CD4-positive, CD25-positive, alpha-beta regulatory T cell (primary cell): Measurements from ENCODE around the gene IL32. TPM values are rescaled to one million over a fixed set of nuclear protein-coding genes. Genes with fewer than 3 reads are reported as not detected.
A peak's percentile ranks its signal among the peaks of the same experiment; 100 is the strongest.

Experiments
- ATAC-seq, 2 donors: fragments of 150-1000 bp; cut with Tn5 transposase; one replicate each; pipeline ENCODE4 v1.10.0; 2021; ENCODE audit warnings: low read depth in 2 of 2, moderate number of reproducible peaks in 2 of 2, moderate library complexity in 1 of 2
- DNase-seq, 3 donors: peaks; one replicate each; pipeline versions ENCODE4 v3.0.0 to v3.0.0-alpha.2; 2012 to 2022; ENCODE audit warnings: mixed read lengths in 1 of 3
- H3K27ac ChIP-seq: one replicate; pipeline ENCODE4 v1.7.0; 2013; ENCODE audit warnings: mild to moderate bottlenecking, low read length; ENCODE audit not compliant: insufficient read depth, poor library complexity, severe bottlenecking
- H3K27me3 ChIP-seq: one replicate; pipeline ENCODE4 v1.7.0; 2013; ENCODE audit warnings: low read length; ENCODE audit not compliant: control insufficient read depth, insufficient read depth
- H3K36me3 ChIP-seq: one replicate; pipeline ENCODE4 v1.7.0; 2013; ENCODE audit warnings: mild to moderate bottlenecking, low read length, moderate library complexity; ENCODE audit not compliant: control insufficient read depth, insufficient read depth
- H3K4me1 ChIP-seq: 2 replicates; pipeline ENCODE4 v1.7.0; 2013; ENCODE audit warnings: mild to moderate bottlenecking, low read length; ENCODE audit not compliant: insufficient read depth, control insufficient read depth, poor library complexity, severe bottlenecking
- H3K4me3 ChIP-seq: one replicate; pipeline ENCODE4 v1.7.0; 2013; ENCODE audit warnings: low read depth, mild to moderate bottlenecking, low read length, moderate library complexity
- H3K9me3 ChIP-seq, 2 experiments: 1 replicate in 1 of 2; 2 replicates in 1 of 2; pipeline ENCODE4 v1.7.0; 2013; ENCODE audit warnings: low read length in 2 of 2, mild to moderate bottlenecking in 1 of 2, moderate library complexity in 1 of 2; ENCODE audit not compliant: control insufficient read depth in 2 of 2
- H3K27ac Mint-ChIP-seq, 3 donors: one replicate each; pipeline ENCODE4 v1.8.0; 2020 to 2022; ENCODE audit warnings: mild to moderate bottlenecking in 3 of 3, mixed read lengths in 3 of 3, moderate library complexity in 2 of 3
- H3K27me3 Mint-ChIP-seq: one replicate; pipeline ENCODE4 v1.8.0; 2022; ENCODE audit warnings: mild to moderate bottlenecking, mixed read lengths
- H3K36me3 Mint-ChIP-seq: one replicate; pipeline ENCODE4 v1.8.0; 2020; ENCODE audit warnings: mixed read lengths
- H3K4me1 Mint-ChIP-seq, 4 donors: one replicate each; pipeline ENCODE4 v1.8.0; 2020 to 2022; ENCODE audit warnings: mixed read lengths in 4 of 4, mild to moderate bottlenecking in 1 of 4
- H3K4me3 Mint-ChIP-seq, 4 donors: one replicate each; pipeline ENCODE4 v1.8.0; 2020 to 2022; ENCODE audit warnings: mild to moderate bottlenecking in 4 of 4, mixed read lengths in 4 of 4, moderate library complexity in 3 of 4
- H3K9me3 Mint-ChIP-seq, 7 donors: one replicate each; pipeline ENCODE4 v1.8.0; 2020 to 2022; ENCODE audit warnings: mixed read lengths in 7 of 7, mild to moderate bottlenecking in 3 of 7, moderate library complexity in 2 of 7
- polyA plus RNA-seq, 4 donors: library from polyadenylated mRNA; unstranded; fragments of 300-500 nt; fragmentation: Illumina TruSeq; gene quantifications; one replicate each; pipeline ENCODE4 v1.2.3, GENCODE V29; 2021
- total RNA-seq: library from RNA; stranded (reverse); gene quantifications from one replicate; pipeline ENCODE4 v1.2.3, GENCODE V29; 2022

The IL32 gene
- total and polyA plus RNA-seq, 5 donors from 2014 or later: 1,611 to 6,021 (median 3,657) TPM

- Histone ChIP-seq H3K4me1 (peaks cover 50% of the 10 kb centered on the region), H3K27ac (peak overlapping the region; percentile 47), H3K9me3 (no peaks in the 10 kb centered on the region), H3K27me3 (no peaks in the 10 kb centered on the region), H3K36me3 (no peaks in the 10 kb centered on the region), H3K4me3 (no peak overlapping the region)
- Mint-ChIP-seq H3K27me3 (no peaks in the 10 kb centered on the region), H3K36me3 (no peaks in the 10 kb centered on the region), H3K4me1 (peaks cover 15 to 74% (median 40%) of the 10 kb centered on the region in 4 donors), H3K4me3 (peak overlapping the region in 2 of 4 donors; percentile 28 to 73), H3K27ac (peak overlapping the region in 1 of 3 donors; percentile 84), H3K9me3 (no peaks in the 10 kb centered on the region)
- DNase-seq: no peak
- no peak for ATAC-seq
Observed at GRCh38 chr16:3099395-3099731, 33.9 kb downstream of the IL32 start.

GRCh38 chr16:3099732-3100499 is 34.5 kb downstream of the IL32 start:
- Histone ChIP-seq H3K4me3 (peak overlapping the region; percentile 53), H3K9me3 (no peaks in the 10 kb centered on the region), H3K27me3 (no peaks in the 10 kb centered on the region), H3K4me1 (peaks cover 44% of the 10 kb centered on the region), H3K36me3 (no peaks in the 10 kb centered on the region), H3K27ac (peak overlapping the region; percentile 47)
- DNase-seq (peak; percentile 76 to 95 (median 85)), ATAC-seq (peak; percentile 86)
- H3K27me3 Mint-ChIP-seq: no peaks in the 10 kb centered on the region
- H3K4me1 Mint-ChIP-seq: peaks cover 9 to 68% (median 35%) of the 10 kb centered on the region in 4 donors
- H3K36me3 Mint-ChIP-seq: no peaks in the 10 kb centered on the region
- peak overlapping the region; percentile 75 to 86 (median 84) for H3K27ac Mint-ChIP-seq
- H3K9me3 Mint-ChIP-seq: no peaks in the 10 kb centered on the region
- H3K4me3 Mint-ChIP-seq: peak overlapping the region; percentile 70 to 93 (median 81)

- Mint-ChIP-seq H3K36me3 (no peaks in the 10 kb centered on the region), H3K27me3 (no peaks in the 10 kb centered on the region), H3K27ac (peak overlapping the region; percentile 74 to 93 (median 92)), H3K9me3 (no peaks in the 10 kb centered on the region), H3K4me1 (peaks cover 11 to 65% (median 34%) of the 10 kb centered on the region in 4 donors), H3K4me3 (peak overlapping the region; percentile 73 to 92 (median 88))
- Histone ChIP-seq H3K27me3 (no peaks in the 10 kb centered on the region), H3K27ac (peak overlapping the region; percentile 41), H3K36me3 (no peaks in the 10 kb centered on the region), H3K4me3 (peak overlapping the region; percentile 70), H3K9me3 (no peaks in the 10 kb centered on the region), H3K4me1 (peaks cover 37% of the 10 kb centered on the region)
- peak in 2 of 3 donors; percentile 57 to 71 for DNase-seq
- no peak for ATAC-seq
Observed at GRCh38 chr16:3101018-3101840, 35.8 kb downstream of the IL32 start.

GRCh38 chr16:3101841-3102470 is 36.5 kb downstream of the IL32 start:
- H3K27me3 Mint-ChIP-seq: no peaks in the 10 kb centered on the region
- H3K36me3 ChIP-seq: no peaks in the 10 kb centered on the region
- peak overlapping the region; percentile 41 for H3K27ac ChIP-seq
- no peaks in the 10 kb centered on the region for H3K36me3 Mint-ChIP-seq
- ATAC-seq (no peak), DNase-seq (peak in 1 of 3 donors; percentile 62)
- H3K9me3 ChIP-seq: no peaks in the 10 kb centered on the region
- peak overlapping the region; percentile 73 to 92 (median 88) for H3K4me3 Mint-ChIP-seq
- H3K27ac Mint-ChIP-seq: peak overlapping the region; percentile 74 to 93 (median 92)
- peaks cover 11 to 65% (median 33%) of the 10 kb centered on the region in 4 donors for H3K4me1 Mint-ChIP-seq
- peaks cover 38% of the 10 kb centered on the region for H3K4me1 ChIP-seq
- H3K27me3 ChIP-seq: no peaks in the 10 kb centered on the region
- peak overlapping the region; percentile 48 for H3K4me3 ChIP-seq
- no peaks in the 10 kb centered on the region for H3K9me3 Mint-ChIP-seq

GRCh38 chr16:3106205-3106928 is 40.9 kb downstream of the IL32 start:
- Mint-ChIP-seq H3K36me3 (no peaks in the 10 kb centered on the region), H3K27ac (peak overlapping the region; percentile 89 to 91 (median 91)), H3K4me1 (peaks cover 11 to 42% (median 25%) of the 10 kb centered on the region in 4 donors), H3K27me3 (peaks cover 4% of the 10 kb centered on the region), H3K9me3 (no peaks in the 10 kb centered on the region), H3K4me3 (peak overlapping the region; percentile 85 to 97 (median 88))
- Histone ChIP-seq H3K4me3 (peak overlapping the region; percentile 78), H3K27me3 (no peaks in the 10 kb centered on the region), H3K36me3 (no peaks in the 10 kb centered on the region), H3K27ac (peak overlapping the region; percentile 85), H3K4me1 (peaks cover 24% of the 10 kb centered on the region), H3K9me3 (no peaks in the 10 kb centered on the region)
- DNase-seq (peak; percentile 86 to 94 (median 88)), ATAC-seq (peak; percentile 91 to 94)

GRCh38 chr16:3112058-3112880 is 46.8 kb downstream of the IL32 start, which contains the start of gene ZNF205:
Gene ZNF205 (plus strand): TSS chr16:3112586. CDS start chr16:3113431, 845 bp downstream.
- Histone ChIP-seq H3K4me3 (no peak within 1 kb of the TSS), H3K4me1 (peaks cover 3% of the 10 kb centered on the region), H3K9me3 (no peaks in the 10 kb centered on the region), H3K27ac (no peak within 1 kb of the TSS), H3K27me3 (no peaks in the 10 kb centered on the region), H3K36me3 (no peaks in the 10 kb centered on the region)
- H3K27me3 Mint-ChIP-seq: peaks cover 10% of the 10 kb centered on the region
- H3K27ac Mint-ChIP-seq: peak within 1 kb of the TSS in 1 of 3 donors; percentile 63
- ATAC-seq (no peak), DNase-seq (no peak)
- H3K36me3 Mint-ChIP-seq: peaks cover 5% of the 10 kb centered on the region
- H3K9me3 Mint-ChIP-seq: no peaks in the 10 kb centered on the region
- H3K4me1 Mint-ChIP-seq: peaks cover 1 to 6% (median 3%) of the 10 kb centered on the region in 4 donors
- H3K4me3 Mint-ChIP-seq: peak within 1 kb of the TSS in 2 of 4 donors; percentile 21 to 35
